AG09309 (cell line): Measurements from ENCODE around the gene CFAP65.

Experiments
- DNase-seq: peaks from one replicate; pipeline ENCODE4 v3.0.0-alpha.2; 2010; ENCODE audit warnings: low read depth
- H3K4me3 ChIP-seq: 2 replicates; pipeline ENCODE4 v1.5.1; 2011; ENCODE audit warnings: mild to moderate bottlenecking, low read depth, low read length, moderate library complexity; ENCODE audit not compliant: control insufficient read depth
- TF ChIP-seq, protein P1 (sequence below): IDR thresholded peaks from 2 replicates; pipeline ENCODE4 v1.5.1; 2011; ENCODE audit warnings: mild to moderate bottlenecking, low read depth, low read length, inconsistent platforms; ENCODE audit not compliant: insufficient read depth, control insufficient read depth; ENCODE audit errors: missing control alignments

Gene CFAP65

DNA sequence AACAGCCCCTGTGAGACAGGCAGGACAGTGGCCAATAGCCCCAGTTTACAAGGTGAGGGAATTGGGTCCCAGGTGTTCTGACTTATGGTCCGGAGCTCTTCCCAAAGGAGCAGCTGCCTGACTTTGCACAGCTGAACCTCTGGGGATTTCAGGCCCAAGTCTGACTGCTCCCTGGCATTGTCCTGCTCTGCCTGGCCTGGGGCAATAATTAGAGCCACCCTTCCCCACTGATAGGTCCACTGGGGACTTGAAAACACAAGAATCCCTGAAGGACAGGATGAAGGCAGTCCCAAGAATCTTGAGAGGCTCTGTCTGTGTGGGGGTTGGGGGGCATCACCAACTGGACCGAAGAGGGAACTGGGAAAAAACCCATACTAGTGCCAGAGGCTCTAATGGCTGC lies 52.7 kb downstream of the CFAP65 start:
- DNase-seq: no peak
- no peak overlapping the region for H3K4me3 ChIP-seq
- TF ChIP-seq, protein P1, sequence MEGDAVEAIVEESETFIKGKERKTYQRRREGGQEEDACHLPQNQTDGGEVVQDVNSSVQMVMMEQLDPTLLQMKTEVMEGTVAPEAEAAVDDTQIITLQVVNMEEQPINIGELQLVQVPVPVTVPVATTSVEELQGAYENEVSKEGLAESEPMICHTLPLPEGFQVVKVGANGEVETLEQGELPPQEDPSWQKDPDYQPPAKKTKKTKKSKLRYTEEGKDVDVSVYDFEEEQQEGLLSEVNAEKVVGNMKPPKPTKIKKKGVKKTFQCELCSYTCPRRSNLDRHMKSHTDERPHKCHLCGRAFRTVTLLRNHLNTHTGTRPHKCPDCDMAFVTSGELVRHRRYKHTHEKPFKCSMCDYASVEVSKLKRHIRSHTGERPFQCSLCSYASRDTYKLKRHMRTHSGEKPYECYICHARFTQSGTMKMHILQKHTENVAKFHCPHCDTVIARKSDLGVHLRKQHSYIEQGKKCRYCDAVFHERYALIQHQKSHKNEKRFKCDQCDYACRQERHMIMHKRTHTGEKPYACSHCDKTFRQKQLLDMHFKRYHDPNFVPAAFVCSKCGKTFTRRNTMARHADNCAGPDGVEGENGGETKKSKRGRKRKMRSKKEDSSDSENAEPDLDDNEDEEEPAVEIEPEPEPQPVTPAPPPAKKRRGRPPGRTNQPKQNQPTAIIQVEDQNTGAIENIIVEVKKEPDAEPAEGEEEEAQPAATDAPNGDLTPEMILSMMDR: no peak

DNA sequence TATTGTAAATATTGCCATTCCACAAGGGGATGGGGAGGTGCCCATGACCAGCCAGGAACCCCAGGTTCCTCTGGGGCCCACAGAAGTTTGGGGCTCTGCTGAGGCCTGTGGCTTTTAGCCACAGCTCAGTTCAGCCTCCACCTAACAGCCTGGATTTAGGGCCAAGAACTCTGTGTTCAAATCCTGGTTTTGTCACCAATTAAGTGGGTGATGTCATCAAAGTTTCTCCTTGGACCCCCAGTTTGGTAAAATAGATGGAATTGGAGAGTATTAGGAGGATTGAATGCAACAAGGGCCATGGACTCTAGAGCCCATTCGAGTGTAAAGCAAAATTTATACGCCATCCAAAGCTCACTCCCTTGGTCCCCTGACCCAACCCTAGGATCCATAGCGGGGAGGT lies 53.2 kb downstream of the CFAP65 start:
- no peak overlapping the region for H3K4me3 ChIP-seq
- TF ChIP-seq, protein P1: no peak
- DNase-seq: no peak

DNA sequence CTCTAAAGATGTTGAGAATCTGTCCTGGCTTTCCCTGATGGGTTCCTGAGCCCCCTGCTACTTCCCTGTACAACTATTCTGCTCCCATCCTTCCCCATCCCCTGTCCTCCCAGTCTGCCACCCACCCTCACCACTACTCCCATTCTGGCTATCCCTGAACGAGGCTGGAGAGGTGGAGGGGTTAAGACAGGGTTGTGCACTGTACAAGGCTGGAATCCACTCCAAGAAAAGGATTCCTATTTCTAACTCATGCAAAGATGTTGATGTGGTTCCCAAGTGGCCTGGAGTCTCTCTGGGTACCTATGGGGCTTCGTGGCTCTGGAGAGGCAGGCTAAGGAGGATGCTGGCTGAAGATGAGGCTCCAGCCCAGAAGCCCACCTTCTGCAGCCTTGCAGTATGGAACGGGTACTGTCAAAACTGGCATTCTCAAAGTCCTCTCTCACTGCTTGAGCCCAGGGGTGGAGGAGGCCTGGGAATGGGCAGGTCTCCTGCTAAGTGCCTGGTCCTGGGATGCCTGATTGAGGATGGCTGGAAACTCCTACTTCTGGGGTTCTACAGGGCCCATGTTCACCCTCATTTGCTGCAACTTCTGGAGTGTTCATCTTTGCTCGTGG lies 55.1 kb downstream of the CFAP65 start:
- TF ChIP-seq, protein P1: no peak
- no peak overlapping the region for H3K4me3 ChIP-seq
- DNase-seq: no peak

DNA sequence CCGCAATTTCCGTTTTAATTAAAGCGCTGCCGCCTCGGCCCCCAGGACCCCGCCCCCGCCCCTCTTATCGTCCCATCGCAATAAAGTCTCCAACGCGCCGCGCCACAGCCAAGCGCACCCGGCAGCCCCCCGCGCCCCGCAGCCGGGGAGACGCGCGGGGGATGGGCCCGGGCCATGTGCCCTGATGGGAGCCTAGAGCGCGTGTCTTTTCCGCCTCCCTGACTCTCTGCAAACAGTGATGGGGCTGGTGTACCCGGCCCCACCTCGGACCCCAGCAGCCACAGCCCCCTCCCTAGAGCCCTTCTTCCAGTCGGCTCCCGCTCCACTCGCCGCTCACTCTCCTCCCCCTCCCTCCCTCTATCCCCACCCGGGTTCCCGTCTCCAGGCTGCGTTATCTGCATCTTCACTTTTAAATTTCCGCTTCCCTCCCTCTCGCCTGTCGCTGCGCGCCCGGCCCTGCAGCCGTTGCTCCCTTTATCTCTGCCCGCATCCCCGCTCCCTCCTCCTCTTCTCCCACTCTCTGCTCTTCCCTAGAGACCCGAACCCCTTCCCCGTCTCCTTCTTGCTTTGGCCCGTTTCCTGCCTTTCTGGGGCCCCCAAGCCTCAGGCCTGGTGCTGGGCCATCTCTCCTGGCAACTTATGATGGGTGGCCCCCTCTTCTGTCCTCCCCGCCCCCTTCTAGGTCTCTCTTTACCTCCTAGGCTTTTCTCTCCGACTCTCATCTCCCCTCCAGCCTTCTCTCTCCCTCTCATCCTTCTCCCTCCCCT lies 55.8 kb downstream of the CFAP65 start:
- TF ChIP-seq, protein P1: no peak
- no peak overlapping the region for H3K4me3 ChIP-seq
- DNase-seq: no peak

DNA sequence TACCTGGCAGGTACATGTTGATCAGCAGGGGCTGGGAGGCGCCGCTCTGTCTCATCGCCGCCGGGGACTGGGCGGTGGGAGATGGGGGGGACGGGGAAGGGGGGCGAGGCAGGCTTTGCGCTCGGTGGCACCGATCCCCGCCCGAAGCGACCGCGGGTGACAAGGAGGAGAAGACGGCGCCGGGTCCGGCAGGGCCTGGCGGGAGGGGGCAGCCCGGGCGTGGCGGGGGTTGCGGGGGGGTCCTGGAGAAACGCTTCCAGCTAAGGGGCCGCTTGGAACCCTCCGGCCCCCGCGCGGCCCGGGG lies 56.3 kb downstream of the CFAP65 start, which contains the start of gene FEV:
FEV (minus strand) TSS at position 164 of the 304 bp plus-strand sequence; CDS start at position 55, 109 bp downstream.
- H3K4me3 ChIP-seq: no peak within 1 kb of the TSS
- no peak for DNase-seq
- TF ChIP-seq, protein P1: no peak

DNA sequence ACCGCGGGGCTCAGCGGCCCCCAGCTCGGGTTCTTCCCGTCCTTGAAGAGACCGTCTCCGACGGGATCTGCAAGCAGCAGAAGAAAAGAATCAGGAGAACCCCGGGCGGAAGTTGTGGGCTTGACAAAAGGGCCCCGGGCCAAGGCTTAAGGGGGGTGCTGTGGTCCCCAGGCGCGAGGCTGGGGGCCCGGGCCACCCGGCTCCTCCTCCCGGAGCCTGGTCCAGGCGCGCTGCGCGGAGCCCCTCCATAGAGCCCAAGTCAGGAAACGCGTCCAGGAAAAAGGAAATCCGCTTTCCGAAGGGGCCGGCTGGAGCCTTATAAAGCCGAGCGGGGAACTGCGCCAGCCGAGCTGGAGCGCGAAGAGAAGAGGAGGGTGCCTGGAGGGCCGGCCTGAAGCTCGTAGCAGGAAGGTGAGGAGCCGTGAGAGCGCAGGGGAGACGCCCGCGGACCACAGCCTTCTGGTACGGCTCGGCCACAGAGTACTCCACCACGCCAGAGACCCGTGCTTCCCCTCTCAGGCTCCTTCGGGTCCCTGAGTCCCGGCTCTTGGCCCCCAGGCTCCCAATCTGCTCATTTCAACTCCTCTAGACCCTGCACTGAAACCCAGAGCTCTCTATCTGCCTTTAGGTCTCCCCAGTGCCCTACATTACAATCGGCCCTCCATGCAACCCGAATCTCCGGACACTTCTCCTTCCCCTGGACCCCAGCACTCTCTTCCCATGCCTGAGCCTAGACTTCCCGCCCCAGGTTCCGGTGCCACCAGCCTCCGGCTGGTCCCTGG lies 56.9 kb downstream of the CFAP65 start:
- TF ChIP-seq, protein P1: no peak
- DNase-seq: no peak
- H3K4me3 ChIP-seq: no peak overlapping the region
